K562 (cell line): ENCODE data around the gene NFXL1. TPM values are rescaled to one million over a fixed set of nuclear protein-coding genes. Genes with fewer than 3 reads are reported as not detected.

Experiments
- PHF20 ChIP-seq: fragments of 450-650 bp; IDR thresholded peaks from 2 replicates; pipeline ENCODE4 v1.6.1; 2018; ENCODE audit not compliant: partially characterized antibody
- ZNF282 ChIP-seq: sonication (generic); formaldehyde crosslinking; IDR thresholded peaks from 2 replicates; pipeline ENCODE4 v1.8.1; 2023; ENCODE audit warnings: missing genetic modification reagents
- polyA plus RNA-seq, 8 experiments: library from polyadenylated mRNA; depleted of rRNA in 4 of 8; stranded (reverse) in 5 of 8; unstranded in 3 of 8; fragments of >200 nt; fragmentation: Nextera tagmentation in 2 of 8; fragmentation: Illumina TruSeq in 1 of 8; extraction: Ambion mirVana in 2 of 8; extraction: Trizol in 1 of 8; gene quantifications; 2 replicates each; pipeline versions ENCODE4 v1.2.1 to v1.2.3, GENCODE V29; 2011 to 2014; ENCODE audit warnings: inconsistent platforms in 1 of 8, missing spikeins in 1 of 8
- total RNA-seq, 7 experiments: library from RNA; depleted of rRNA in 6 of 7; stranded (reverse); fragments of >200 nt in 6 of 7; fragmentation: Illumina TruSeq in 2 of 7; extraction: Trizol in 2 of 7; gene quantifications; 2 replicates each; pipeline versions ENCODE4 v1.2.1 to v1.2.3, GENCODE V29; 2011 to 2021; ENCODE audit warnings: low replicate concordance in 1 of 7
- TF ChIP-seq, protein P1 (sequence below), 2 experiments: fragments of 450-650 bp; IDR thresholded peaks; 2 replicates each; pipeline ENCODE4 v1.6.1; 2016; ENCODE audit warnings: mild to moderate bottlenecking in 2 of 2, borderline replicate concordance in 1 of 2, low read depth in 1 of 2, moderate library complexity in 1 of 2

Gene NFXL1
- total and polyA plus RNA-seq, 9 of the 15 experiments (the other 6 are each of a cell fraction or from before 2014, with no cell fraction given): 7.5 to 27.0 (median 10.6) TPM

DNA sequence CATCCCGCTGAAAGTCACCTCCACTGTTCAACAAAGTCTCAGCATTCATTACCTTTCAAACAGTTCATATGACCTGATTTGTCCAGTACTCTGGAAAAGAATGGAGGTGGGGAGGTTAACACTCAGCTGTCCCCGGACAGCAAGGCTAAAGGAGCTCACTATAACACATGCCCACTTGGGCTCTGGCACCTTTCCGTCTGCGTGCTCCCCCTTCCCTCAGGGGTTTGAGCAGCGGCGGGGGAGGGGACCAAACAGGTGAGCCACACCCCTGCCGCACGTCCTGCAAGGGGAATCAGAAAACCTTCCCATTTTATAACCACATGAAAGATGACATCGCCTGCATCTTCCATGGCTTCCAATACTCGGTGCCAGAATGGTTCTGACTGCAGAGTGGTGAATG lies 39.9 kb upstream of the NFXL1 start (continued):
- TF ChIP-seq, protein P1, sequence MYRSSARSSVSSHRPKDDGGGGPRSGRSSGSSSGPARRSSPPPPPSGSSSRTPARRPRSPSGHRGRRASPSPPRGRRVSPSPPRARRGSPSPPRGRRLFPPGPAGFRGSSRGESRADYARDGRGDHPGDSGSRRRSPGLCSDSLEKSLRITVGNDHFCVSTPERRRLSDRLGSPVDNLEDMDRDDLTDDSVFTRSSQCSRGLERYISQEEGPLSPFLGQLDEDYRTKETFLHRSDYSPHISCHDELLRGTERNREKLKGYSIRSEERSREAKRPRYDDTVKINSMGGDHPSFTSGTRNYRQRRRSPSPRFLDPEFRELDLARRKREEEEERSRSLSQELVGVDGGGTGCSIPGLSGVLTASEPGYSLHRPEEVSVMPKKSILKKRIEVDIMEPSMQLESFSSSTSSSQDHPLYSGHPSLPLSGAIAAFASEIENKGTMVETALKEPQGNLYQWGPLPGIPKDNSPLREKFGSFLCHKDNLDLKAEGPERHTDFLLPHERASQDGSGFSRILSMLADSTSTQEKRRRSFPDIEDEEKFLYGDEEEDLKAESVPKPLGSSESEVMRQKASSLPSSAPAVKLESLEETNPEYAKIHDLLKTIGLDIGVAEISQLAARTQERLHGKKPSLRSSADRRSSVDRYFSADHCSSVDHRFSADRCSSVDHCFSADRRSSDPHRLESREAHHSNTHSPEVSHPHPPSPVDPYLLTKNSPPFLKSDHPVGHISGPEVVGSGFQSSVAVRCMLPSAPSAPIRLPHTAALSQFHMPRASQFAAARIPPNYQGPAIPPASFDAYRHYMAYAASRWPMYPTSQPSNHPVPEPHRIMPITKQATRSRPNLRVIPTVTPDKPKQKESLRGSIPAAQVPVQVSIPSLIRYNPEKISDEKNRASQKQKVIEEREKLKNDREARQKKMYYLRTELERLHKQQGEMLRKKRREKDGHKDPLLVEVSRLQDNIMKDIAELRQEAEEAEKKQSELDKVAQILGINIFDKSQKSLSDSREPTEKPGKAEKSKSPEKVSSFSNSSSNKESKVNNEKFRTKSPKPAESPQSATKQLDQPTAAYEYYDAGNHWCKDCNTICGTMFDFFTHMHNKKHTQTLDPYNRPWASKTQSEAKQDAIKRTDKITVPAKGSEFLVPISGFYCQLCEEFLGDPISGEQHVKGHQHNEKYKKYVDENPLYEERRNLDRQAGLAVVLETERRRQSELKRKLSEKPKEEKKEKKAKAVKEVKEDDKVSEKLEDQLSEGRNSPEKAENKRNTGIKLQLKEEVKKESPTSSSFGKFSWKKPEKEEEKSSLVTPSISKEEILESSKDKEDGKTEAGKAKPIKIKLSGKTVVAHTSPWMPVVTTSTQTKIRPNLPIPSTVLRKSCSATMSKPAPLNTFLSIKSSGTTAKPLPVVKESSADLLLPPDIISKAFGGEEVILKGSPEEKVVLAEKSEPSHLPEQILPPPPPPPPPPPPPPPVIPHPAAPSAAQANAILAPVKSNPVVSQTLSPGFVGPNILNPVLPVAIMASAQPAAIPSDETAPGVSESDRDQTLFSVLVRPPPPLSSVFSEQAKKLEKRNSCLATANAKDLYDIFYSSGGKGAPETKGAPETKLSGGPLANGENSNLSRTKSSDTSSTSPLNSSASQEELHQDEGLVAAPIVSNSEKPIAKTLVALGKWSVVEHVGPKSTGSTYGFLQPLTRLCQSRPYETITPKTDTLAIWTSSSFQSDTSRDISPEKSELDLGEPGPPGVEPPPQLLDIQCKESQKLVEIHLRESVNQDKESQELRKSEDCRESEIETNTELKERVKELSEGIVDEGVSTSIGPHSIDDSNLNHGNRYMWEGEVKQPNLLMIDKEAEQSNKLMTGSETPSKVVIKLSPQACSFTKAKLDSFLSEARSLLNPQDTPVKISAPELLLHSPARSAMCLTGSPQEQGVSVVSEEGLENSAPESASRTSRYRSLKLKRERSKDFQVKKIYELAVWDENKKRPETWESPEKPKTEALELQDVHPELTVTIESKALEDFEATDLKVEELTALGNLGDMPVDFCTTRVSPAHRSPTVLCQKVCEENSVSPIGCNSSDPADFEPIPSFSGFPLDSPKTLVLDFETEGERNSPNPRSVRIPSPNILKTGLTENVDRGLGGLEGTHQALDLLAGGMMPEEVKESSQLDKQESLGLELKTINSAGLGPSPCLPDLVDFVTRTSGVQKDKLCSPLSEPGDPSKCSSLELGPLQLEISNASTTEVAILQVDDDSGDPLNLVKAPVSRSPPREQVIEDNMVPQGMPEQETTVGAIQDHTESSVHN (IDR thresholded peaks at IDR 0.05; ENCODE audit: borderline replicate concordance in 1 of 2, low read depth in 1 of 2): no peak
- TF ChIP-seq PHF20 (no peak), ZNF282 (CRISPR knock-in tag) (no peak)
